HL-60/S4 treated with phorbol 12-myristate 13-acetate at 8.2 ng/mL for 4 days and 3 days (cell line): ENCODE data around the gene CPED1.
"Not testable (repeated sequence)": the region's sequence is repeated elsewhere in the genome, so short reads cannot be mapped to it uniquely, and the experiment has no call there.

Experiments used
- in situ Hi-C: fragments of 300-500 bp; cut with MboI; formaldehyde crosslinking; loops from 2 replicates; pipeline ENCODE4 v1.15.0; 2022; ENCODE audit warnings: low sequenced_read_pairs

CPED1 gene

GRCh38 chr7:121164247-121164646 is 175.7 kb downstream of the CPED1 start:
- in situ Hi-C loops = no loop called here

GRCh38 chr7:121166916-121167315 is 178.4 kb downstream of the CPED1 start:
- in situ Hi-C loops = no loop called here

- in situ Hi-C loops = no loop called here
Observed at GRCh38 chr7:121167971-121168370, 179.5 kb downstream of the CPED1 start.

DNA sequence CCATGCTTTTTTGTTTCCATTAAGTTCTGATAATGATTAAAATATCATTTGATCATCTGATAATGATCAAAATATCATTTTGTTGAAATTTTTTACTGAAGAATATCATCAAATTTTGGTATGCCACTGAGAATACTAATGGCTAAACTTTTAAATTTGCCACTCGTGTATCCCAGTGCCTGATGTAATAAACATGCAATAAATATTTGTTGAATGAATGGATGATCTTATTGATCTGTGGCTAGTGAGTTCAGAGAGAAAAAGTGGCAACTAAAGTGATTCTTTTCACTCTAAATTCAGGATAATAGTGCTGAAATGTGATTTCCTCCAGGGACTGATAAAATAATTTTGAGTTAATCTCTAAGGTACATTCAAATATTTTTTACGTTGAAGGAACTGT is 181.0 kb downstream of the CPED1 start:
- in situ Hi-C loops = no loop called here

DNA sequence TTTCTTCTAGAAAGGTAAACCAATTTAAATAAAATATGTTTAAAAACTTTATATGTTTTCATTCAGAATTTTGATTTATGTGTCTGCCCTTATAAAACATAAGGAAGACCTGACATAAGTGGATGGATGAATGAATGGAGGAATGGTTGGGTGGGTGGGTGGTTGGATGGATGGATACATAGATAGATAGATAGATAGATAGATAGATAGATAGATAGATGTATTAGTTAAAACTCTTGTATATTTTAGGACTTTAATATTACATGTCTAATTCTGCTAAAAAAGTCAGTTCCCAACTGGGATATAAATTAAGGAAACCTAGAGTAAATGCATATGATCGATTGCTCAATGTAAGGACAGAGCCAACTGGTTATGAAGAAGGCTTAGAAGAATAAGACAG is 184.0 kb downstream of the CPED1 start:
- in situ Hi-C loops = no loop called here

- in situ Hi-C loops = no loop called here
Observed at GRCh38 chr7:121175826-121176225, 187.3 kb downstream of the CPED1 start.

- in situ Hi-C loops = no loop called here
Observed at GRCh38 chr7:121178452-121178851, 189.9 kb downstream of the CPED1 start.

DNA sequence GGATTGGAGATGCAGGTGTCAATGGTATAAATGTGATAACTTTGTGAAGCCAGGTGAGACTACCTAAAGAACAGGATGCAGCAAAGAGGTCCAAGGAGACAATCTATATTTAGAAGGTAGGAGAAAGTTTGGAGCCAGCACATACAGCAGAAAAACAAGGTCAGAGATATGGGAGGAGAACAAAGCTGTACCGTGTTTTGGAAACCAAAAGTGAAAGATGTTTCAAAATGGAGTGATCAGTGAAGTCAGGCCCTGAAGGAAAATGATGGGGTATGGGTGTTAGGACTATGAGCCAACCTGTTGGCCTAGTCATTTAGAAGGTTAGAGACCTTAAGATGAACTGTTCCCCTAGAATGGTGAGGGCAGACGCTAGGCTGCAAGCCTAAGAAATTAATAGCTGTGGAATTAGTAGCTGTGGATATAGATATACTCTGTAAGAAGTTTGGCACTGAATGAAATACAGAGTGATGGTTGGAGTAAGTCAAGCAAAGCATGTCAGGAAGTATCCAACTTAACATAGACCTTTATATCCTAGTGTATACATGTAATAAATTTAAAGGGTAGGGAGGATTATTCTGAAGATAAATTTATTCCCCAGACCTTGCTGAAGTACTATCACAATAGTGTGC is 190.5 kb downstream of the CPED1 start:
- in situ Hi-C loops = no loop called here

DNA sequence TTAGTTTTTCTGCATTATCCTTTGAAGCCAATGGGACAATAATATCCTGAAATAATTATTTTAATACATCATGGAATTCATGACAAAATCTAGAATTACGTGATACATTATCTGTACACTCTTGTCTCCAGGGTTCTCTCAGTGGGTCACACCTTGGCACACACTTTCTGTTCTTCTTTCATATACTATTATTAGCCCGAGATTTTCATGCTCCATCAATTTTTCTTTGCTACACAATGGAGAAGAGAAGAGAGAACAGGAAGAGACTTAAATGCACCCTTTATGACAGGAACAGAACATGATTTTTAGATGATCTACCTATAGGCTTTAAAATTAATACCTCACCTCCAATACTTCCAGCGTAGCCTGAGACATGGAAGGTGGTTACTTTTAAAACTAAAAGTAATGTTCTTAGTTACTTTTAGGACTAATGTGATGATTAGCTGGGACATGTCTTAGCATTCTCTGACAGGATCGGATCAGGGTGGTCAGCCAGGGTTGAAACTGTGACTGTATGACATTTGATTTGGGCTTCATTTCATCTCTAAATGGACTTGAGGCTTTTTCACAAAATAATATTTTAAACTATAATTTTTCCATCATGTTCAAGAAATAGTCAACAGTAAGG is 192.0 kb downstream of the CPED1 start:
- in situ Hi-C loops = no loop called here

DNA sequence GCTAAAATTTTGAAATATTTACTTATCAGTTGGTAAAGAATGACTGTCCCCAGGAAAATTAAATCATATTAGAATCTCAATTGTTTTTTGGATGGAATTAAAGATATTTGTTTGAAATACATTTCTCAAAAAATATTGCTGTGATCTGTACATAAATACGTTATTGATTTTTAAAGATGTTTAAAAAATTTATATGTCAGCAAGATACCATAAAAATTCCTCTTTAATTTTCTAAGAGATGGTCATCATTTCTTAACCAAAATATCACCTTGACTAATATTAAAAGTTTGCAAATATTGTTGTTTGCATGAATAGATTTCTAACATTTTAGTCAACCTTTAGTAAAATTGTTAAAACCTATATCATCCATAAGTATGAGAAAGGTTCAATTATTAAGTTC is 192.8 kb downstream of the CPED1 start:
- in situ Hi-C loops = no loop called here

DNA sequence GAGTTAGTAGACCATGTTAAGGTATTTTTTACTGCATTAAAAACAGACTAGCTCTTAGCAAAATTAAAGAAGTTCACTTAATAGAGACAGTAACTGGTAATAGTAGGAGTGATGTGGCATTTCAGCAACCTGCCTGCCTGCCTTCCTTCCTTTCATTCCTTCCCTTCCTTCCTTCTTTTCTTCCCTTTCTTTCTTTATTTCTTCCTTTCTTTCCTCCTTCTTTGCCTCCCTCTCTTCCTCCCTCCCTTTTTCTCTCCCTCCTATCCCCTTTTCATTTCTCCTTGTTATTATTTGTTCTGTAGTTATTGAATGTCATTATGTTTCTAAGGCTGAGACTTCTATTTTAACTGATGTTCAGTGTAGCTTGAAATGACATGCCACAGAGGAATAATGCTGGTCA is 193.8 kb downstream of the CPED1 start:
- in situ Hi-C loops = no loop called here

DNA sequence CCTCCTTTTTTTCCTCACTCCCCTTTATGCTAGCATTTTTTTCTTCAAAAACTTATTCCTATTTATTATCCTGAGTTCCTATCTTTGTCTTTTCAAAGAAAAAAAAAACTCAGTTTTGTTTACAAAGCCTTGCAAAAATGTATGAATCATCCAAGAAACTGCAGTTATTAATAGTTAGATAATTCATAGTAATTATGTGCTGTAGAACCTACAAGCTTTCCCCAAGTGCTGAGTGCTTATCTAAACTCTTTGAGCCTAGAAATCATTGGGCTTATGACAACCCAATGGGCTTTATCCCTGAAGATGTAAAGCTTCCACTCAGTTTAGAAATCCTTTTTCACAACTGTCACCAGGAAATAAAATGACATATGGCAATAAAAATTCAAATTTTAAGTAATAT is 194.4 kb downstream of the CPED1 start:
- in situ Hi-C loops = no loop called here

- in situ Hi-C loops = not testable (repeated sequence)
Observed at GRCh38 chr7:121183883-121184282, 195.4 kb downstream of the CPED1 start.

GRCh38 chr7:121186746-121187145 is 198.2 kb downstream of the CPED1 start:
- in situ Hi-C loops = no loop called here

DNA sequence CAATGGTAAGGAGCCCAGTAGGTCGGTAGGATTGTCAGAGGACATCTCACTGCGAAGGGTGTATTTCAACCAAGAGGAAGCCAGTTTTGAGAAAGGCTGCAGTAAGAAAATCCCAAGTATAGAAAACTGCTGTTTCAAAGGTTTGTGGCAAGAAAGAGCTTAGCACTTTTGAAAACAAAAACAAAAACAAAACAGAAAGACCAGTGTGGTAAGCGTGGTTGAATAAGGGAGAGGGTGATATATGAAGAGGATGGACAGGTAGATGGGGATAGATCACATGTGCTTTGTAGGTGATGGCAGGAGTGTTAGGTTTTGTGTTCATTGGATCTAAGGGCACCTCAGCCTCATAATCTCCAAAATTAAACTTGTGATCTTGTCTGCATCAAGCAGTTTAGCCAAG is 198.7 kb downstream of the CPED1 start:
- in situ Hi-C loops = no loop called here

DNA sequence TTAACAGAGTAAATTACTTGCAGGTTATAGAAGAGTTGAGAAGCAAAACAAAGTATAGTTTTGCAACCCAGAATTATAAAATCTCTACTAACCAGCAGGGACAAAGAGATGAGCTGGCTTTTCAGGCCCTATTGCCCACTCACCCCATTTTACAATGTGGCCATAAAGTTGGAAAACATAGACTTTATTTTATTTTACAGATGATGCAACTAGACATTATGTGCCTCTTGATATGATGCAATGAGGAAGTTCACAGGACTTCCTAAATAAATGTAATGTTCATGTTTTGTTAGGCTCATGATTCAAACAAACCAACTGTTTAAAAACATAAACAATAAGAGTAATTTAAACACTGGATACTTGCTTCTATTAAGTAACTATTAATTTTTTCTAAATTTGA is 199.2 kb downstream of the CPED1 start:
- in situ Hi-C loops = no loop called here

- in situ Hi-C loops = no loop called here
Observed at GRCh38 chr7:121192834-121193233, 204.3 kb downstream of the CPED1 start.

GRCh38 chr7:121195010-121195409 is 206.5 kb downstream of the CPED1 start:
- in situ Hi-C loops = no loop called here

DNA sequence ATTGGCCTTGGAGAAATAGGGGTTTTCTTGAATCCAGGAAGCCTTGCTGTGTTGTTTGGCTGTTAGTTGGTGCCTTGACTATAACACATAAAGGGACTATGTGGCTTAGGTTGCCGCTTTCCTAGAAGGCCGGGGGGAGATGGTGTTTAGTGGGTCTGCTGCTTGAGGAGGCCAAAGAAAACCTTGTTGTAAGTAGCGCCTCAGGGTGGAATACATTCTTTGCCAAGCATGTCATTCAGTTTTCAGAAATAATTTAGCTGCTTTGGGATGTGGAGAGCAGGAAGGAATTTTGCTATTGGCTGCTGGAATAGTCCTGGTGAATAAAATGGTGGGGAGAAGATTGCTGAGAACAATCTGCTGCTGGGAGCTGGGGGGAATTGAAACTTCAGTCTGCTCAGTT is 207.4 kb downstream of the CPED1 start:
- in situ Hi-C loops = no loop called here

GRCh38 chr7:121196286-121196685 is 207.8 kb downstream of the CPED1 start:
- in situ Hi-C loops = no loop called here

DNA sequence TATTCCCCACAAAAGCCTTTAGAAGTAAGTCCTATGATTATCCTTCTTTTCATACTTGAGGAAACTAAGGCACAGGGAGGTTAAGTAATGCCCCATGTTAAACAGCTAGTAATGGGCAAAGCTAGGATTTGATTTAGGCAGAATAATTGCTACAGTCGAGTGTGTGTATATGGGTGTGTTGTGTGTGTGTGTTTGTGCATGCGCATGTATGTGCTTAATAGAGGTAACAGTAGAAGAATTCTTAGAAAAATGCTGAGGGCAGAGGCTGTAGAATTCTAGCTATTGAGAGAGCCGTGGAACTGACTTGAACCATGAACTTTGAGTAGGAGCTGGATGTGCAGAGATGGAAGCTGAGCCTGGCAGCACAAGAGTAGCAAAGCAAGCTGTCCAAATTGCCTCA is 208.9 kb downstream of the CPED1 start:
- in situ Hi-C loops = no loop called here

DNA sequence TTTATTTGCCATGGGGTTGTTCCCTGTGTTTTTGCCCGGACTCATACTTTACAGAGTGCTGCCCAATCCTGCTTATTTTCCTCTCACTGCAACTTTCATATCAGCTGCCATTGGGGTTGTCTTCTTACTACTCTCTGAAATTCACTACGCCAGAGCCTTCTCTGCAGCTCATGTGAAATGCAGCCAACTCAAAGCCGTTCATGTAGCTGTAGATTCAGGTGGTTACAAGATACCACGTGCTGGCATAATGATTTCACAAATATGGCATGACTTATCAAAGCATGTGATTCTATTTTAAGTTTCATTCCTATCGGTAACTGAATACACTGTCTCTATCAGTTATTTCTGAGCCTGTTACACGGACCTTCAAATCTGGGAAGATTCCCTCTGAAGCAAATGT is 210.0 kb downstream of the CPED1 start:
- in situ Hi-C loops = no loop called here

DNA sequence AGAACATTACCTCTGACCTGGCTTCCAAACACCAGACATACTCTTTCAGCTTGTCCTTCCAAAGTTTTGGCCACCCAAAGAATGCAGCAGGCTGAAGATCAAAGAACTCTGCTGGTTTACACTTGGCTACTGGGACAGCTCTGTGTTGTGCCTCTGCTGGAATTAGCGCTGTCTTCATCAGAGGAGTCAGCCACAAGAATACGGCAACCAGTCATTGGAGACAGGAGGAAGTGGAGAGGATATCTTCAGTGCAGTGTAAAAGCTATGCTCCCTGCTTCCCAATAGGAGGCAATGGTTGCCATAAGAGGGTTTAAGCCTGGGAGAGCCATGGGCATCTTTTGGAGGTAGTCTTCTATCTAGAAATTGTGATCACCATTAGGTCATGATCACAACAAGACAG is 213.6 kb downstream of the CPED1 start:
- in situ Hi-C loops = no loop called here
